Thoracic aorta (tissue), 2 donors: ENCODE data around the gene LRRC4B. TPM values are rescaled to one million over a fixed set of nuclear protein-coding genes. Genes with fewer than 3 reads are reported as not detected.

Experiments used
- ATAC-seq: fragments of 150-250 bp; one replicate; pipeline ENCODE4 v1.8.0; 2017; ENCODE audit warnings: low read depth; ENCODE audit not compliant: insufficient number of reproducible peaks, low FRiP score
- DNase-seq: peaks from one replicate; pipeline ENCODE4 v3.0.0-alpha.2; 2020; ENCODE audit warnings: low spot score
- H3K27ac ChIP-seq, 2 donors: fragments of 200-600 bp; sonication (generic); 1 replicate in 1 of 2; 2 replicates in 1 of 2; pipeline ENCODE4 v1.5.1; 2016; ENCODE audit warnings: mild to moderate bottlenecking in 2 of 2, moderate library complexity in 2 of 2
- H3K27me3 ChIP-seq: fragments of 200-600 bp; sonication (generic); replicated peaks from 2 replicates; pipeline ENCODE4 v1.6.0; 2016; ENCODE audit warnings: mild to moderate bottlenecking; ENCODE audit not compliant: insufficient read depth
- H3K36me3 ChIP-seq: fragments of 200-600 bp; sonication (generic); one replicate; pipeline ENCODE4 v1.5.1; 2016
- H3K4me1 ChIP-seq, 2 donors: fragments of 200-600 bp; sonication (generic); 1 replicate in 1 of 2; 2 replicates in 1 of 2; pipeline versions ENCODE4 v1.5.1 to v1.6.0; 2016; ENCODE audit warnings: low read depth in 2 of 2, mild to moderate bottlenecking in 1 of 2; ENCODE audit not compliant: control insufficient read depth in 1 of 2
- H3K4me3 ChIP-seq: fragments of 200-600 bp; sonication (generic); 2 replicates; pipeline ENCODE4 v1.5.1; 2016; ENCODE audit warnings: mild to moderate bottlenecking
- H3K9me3 ChIP-seq: fragments of 200-600 bp; sonication (generic); 2 replicates; pipeline ENCODE4 v1.5.1; 2016
- total RNA-seq, 2 donors: library from RNA; depleted of rRNA; stranded (reverse); fragments of >200 nt; gene quantifications; one replicate each; pipeline versions ENCODE4 v1.1.0 to v1.2.3, GENCODE V29; 2016
- TF ChIP-seq, protein P1 (sequence below): fragments of 200-600 bp; sonication (generic); IDR thresholded peaks from one replicate; pipeline ENCODE4 v1.5.1; 2019; ENCODE audit warnings: antibody characterized with exemption

The LRRC4B gene
- total RNA-seq, 2 donors from 2014 or later: 5.3 to 13.7 TPM

DNA sequence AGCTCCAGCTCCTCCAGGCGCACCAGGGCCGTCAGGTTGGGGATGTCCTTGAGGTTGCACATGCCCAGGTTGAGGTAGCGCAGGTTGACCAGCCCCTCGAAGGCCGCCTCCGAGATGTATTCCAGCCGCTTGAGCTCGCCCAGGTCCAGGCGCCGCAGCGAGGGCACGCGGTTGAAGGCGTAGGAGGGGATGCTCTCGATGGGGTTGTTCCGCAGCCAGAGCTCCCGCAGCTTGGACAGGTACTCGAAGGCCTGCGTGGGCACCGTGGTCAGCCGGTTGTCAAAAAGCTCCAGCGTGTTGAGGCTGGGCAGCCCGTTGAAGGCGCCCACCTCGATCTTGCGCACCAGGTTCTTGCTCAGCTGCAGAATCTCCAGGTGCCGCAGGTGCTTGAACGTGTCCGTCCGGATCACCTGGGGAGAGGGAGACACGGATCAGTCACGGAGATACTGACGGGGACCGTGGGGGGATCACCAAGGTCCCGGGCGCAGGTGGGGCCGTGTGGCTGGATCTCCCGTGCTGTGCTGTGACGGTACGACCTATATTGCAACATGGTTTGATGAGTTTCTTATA lies 49.1 kb downstream of the LRRC4B start:
- ATAC-seq (no peak), DNase-seq (no peak)
- Histone ChIP-seq H3K27me3 (no peaks in the 10 kb centered on the region), H3K36me3 (no peaks in the 10 kb centered on the region), H3K4me3 (no peak overlapping the region), H3K27ac (no peak overlapping the region), H3K9me3 (no peaks in the 10 kb centered on the region), H3K4me1 (no peaks in the 10 kb centered on the region)
- TF ChIP-seq, protein P1, sequence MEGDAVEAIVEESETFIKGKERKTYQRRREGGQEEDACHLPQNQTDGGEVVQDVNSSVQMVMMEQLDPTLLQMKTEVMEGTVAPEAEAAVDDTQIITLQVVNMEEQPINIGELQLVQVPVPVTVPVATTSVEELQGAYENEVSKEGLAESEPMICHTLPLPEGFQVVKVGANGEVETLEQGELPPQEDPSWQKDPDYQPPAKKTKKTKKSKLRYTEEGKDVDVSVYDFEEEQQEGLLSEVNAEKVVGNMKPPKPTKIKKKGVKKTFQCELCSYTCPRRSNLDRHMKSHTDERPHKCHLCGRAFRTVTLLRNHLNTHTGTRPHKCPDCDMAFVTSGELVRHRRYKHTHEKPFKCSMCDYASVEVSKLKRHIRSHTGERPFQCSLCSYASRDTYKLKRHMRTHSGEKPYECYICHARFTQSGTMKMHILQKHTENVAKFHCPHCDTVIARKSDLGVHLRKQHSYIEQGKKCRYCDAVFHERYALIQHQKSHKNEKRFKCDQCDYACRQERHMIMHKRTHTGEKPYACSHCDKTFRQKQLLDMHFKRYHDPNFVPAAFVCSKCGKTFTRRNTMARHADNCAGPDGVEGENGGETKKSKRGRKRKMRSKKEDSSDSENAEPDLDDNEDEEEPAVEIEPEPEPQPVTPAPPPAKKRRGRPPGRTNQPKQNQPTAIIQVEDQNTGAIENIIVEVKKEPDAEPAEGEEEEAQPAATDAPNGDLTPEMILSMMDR: no peak

DNA sequence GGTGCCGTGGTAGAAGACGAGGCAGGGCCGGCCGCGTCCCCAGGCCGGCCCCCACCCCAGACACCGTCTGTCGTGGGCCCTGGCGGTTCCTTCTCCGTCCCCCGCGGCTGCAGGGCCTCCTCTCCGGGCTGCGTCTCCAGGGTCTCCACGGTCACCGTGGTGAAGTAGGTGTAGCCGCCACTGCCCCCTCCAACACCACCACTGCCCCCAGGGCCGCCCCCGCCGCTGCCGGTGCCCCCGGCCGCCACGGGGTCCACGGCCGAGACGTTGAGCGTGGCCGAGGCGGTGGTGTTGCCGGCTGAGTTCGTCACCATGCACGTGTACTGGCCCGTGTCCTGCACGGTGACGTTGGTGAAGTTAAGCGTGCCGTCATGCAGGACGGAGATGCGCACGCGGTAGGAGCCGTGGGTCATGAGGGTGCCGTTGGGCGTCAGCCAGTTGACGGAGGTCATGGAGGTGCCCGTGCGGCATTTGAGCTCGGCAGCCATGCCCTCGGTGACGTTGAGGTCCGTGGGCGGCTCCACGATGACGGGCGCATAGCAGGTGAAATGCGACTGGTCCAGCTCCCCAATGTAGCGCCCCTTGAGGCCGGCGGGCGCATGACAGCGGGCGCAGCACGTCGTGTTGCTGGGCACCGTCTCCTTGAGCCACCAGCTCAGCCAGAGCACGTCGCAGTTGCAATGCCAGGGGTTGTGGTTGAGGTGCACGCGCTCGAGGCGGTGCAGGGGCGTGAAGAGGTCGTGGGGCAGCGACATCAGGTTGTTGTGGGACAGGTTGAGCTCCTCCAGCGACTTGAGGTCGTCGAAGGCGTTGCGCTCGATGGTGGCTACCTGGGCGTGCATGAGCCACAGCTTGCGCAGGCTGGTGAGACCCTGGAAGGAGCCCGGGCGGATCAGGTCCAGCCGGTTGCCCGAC lies 49.9 kb downstream of the LRRC4B start:
- Histone ChIP-seq H3K4me1 (no peaks in the 10 kb centered on the region), H3K4me3 (no peak overlapping the region), H3K9me3 (no peaks in the 10 kb centered on the region), H3K27ac (no peak overlapping the region), H3K27me3 (no peaks in the 10 kb centered on the region), H3K36me3 (no peaks in the 10 kb centered on the region)
- TF ChIP-seq, protein P1: no peak
- no peak for ATAC-seq
- no peak for DNase-seq

DNA sequence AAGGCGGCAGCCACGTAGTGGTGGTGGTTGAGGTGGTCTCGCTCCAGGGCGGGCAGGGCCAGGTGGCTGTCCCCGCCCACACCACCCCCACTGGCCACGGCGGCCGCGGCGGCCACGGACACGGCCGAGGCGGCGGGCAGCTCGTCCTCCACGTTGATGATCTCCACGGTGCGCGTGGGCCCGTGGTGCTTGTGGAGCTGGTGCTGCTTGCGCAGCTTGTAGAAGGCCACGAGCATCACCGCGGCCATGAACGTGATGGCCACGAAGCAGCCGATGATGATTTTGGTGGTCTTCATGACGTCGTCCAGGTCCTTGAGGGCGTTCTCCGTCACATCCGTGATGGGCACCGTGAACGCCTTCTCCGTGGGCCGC lies 50.5 kb downstream of the LRRC4B start:
- H3K9me3 ChIP-seq: no peaks in the 10 kb centered on the region
- TF ChIP-seq, protein P1: no peak
- H3K4me1 ChIP-seq: no peaks in the 10 kb centered on the region
- DNase-seq: no peak
- no peak for ATAC-seq
- no peak overlapping the region for H3K4me3 ChIP-seq
- no peaks in the 10 kb centered on the region for H3K27me3 ChIP-seq
- no peak overlapping the region for H3K27ac ChIP-seq
- H3K36me3 ChIP-seq: no peaks in the 10 kb centered on the region

DNA sequence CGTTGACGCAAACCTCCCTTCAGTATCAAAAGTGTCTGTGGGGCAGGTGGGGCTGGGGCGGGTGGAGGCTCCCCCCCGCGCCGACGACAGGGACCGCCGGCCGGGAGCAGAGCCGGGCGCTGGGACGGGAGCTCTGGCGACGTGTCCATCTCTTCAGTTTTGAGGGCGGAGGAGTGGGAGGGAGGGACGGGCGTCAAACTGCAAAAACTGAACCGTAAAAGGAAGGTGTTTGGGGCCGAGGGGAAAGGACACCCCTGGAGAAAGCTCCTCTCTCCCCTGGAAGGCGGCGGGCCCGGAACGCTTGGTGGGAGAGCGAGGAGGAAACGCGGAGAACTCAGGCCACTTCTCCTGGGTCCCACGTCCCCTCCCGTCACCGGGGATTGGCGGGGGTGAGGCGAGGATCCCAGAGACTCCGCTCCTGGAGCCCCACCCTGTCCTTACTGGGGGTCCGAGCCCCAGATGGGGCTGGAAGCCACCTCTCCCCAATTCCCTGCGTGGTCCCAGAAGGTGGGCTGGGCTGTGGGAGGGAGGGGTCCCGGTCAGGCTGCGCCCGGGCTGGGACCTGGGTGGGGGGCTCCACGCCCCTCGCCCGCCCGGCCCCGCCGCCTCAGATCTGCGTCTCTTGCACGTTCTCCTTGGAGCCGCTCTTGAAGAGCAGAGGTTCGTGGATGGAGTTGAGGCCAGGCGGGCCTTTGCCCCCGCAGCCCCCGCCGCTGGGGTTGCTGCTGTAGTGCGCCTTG lies 51.1 kb downstream of the LRRC4B start:
- no peaks in the 10 kb centered on the region for H3K36me3 ChIP-seq
- DNase-seq (no peak), ATAC-seq (no peak)
- TF ChIP-seq, protein P1: no peak
- no peaks in the 10 kb centered on the region for H3K9me3 ChIP-seq
- no peak overlapping the region for H3K27ac ChIP-seq
- no peaks in the 10 kb centered on the region for H3K4me1 ChIP-seq
- H3K27me3 ChIP-seq: no peaks in the 10 kb centered on the region
- H3K4me3 ChIP-seq: no peak overlapping the region

DNA sequence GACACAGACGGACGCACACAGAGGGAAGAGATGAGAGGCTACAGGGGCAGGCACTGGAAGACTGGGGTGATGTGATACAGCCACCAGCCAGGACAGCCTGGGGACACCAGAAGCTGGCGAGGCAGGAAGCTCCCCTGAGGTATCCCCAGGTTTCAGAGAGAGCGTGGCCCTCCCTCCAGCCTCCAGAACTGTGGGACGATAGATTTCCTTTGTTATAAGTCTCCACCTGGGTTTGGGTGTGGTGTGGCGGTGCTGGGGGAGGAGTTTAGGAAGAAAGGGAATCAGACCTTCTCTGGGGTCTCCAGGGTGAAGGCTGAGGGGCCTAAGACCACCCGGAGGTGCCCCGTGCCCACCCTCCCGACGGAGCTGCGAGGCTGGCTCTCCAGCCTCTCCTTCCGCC lies 51.8 kb downstream of the LRRC4B start:
- TF ChIP-seq, protein P1: no peak
- no peaks in the 10 kb centered on the region for H3K4me1 ChIP-seq
- no peaks in the 10 kb centered on the region for H3K36me3 ChIP-seq
- ATAC-seq (no peak), DNase-seq (no peak)
- no peak overlapping the region for H3K4me3 ChIP-seq
- no peaks in the 10 kb centered on the region for H3K9me3 ChIP-seq
- no peak overlapping the region for H3K27ac ChIP-seq
- H3K27me3 ChIP-seq: no peaks in the 10 kb centered on the region
